Neural cell (in vitro differentiated cells): ENCODE results near the gene HSF5. TPM values are rescaled to one million over a fixed set of nuclear protein-coding genes. Genes with fewer than 3 reads are reported as not detected.

Experiments used
- H2AFZ ChIP-seq: fragments of 200-600, 300-800 bp; sonication (generic), shearing (Covaris generic); 2 replicates; pipeline ENCODE4 v1.6.0; 2014; ENCODE audit warnings: low read depth, mild to moderate bottlenecking, antibody characterized with exemption, low read length, moderate library complexity
- H3F3A ChIP-seq: fragments of 200-600 bp; shearing (Covaris generic); 2 replicates; pipeline ENCODE4 v1.6.1; 2016; ENCODE audit warnings: mild to moderate bottlenecking, moderate library complexity, mixed read lengths, antibody characterized with exemption, low read length; ENCODE audit not compliant: insufficient read depth, poor library complexity, severe bottlenecking
- H3K27ac ChIP-seq: fragments of 200-600, 300-800 bp; sonication (generic), shearing (Covaris generic); 2 replicates; pipeline ENCODE4 v1.5.1; 2014; ENCODE audit warnings: mild to moderate bottlenecking, low read length, moderate library complexity
- H3K27me3 ChIP-seq: fragments of 300-800, 200-600 bp; sonication (generic), shearing (Covaris generic); 2 replicates; pipeline ENCODE4 v1.6.0; 2014; ENCODE audit warnings: mild to moderate bottlenecking, low read depth, low read length, moderate library complexity; ENCODE audit not compliant: insufficient read depth
- H3K36me3 ChIP-seq: fragments of 300-800, 200-600 bp; sonication (generic), shearing (Covaris generic); 2 replicates; pipeline ENCODE4 v1.5.1; 2014; ENCODE audit warnings: mild to moderate bottlenecking, antibody characterized with exemption, low read length, moderate library complexity; ENCODE audit not compliant: insufficient read depth
- H3K4me2 ChIP-seq: fragments of 300-800, 200-600 bp; sonication (generic), shearing (Covaris generic); 2 replicates; pipeline ENCODE4 v1.6.0; 2014; ENCODE audit warnings: mild to moderate bottlenecking, low read length
- H3K4me3 ChIP-seq: fragments of 300-800, 200-600 bp; sonication (generic), shearing (Covaris generic); 2 replicates; pipeline ENCODE4 v1.5.1; 2014; ENCODE audit warnings: mild to moderate bottlenecking, low read length, moderate library complexity
- H3K79me2 ChIP-seq: fragments of 200-600 bp; shearing (Covaris generic); replicated peaks from 2 replicates; pipeline ENCODE4 v1.6.0; 2014; ENCODE audit warnings: mild to moderate bottlenecking, low read length, moderate library complexity; ENCODE audit not compliant: insufficient read depth
- H3K9ac ChIP-seq: fragments of 300-800, 200-600 bp; sonication (generic), shearing (Covaris generic); 2 replicates; pipeline ENCODE4 v1.6.1; 2016; ENCODE audit warnings: mild to moderate bottlenecking, low read length, mixed read lengths
- H3K9me2 ChIP-seq: fragments of 200-600 bp; shearing (Covaris generic); 2 replicates; pipeline ENCODE4 v1.6.1; 2016; ENCODE audit warnings: mild to moderate bottlenecking, low read length, mixed read lengths; ENCODE audit not compliant: insufficient read depth
- H3K9me3 ChIP-seq: fragments of 200-600, 300-800 bp; sonication (generic), shearing (Covaris generic); 2 replicates; pipeline ENCODE4 v1.6.1; 2016; ENCODE audit warnings: mild to moderate bottlenecking, mixed run types, low read length, moderate library complexity, mixed read lengths
- H4K20me1 ChIP-seq: fragments of 200-600 bp; shearing (Covaris generic); 2 replicates; pipeline ENCODE4 v1.6.1; 2016; ENCODE audit warnings: mild to moderate bottlenecking, mixed run types; ENCODE audit not compliant: insufficient read depth
- EP300 ChIP-seq: fragments of 450-650 bp; conservative IDR thresholded peaks from 2 replicates; pipeline ENCODE4 v1.6.1; 2014; ENCODE audit warnings: antibody characterized with exemption, mild to moderate bottlenecking, moderate library complexity; ENCODE audit not compliant: poor library complexity, severe bottlenecking
- EZH2 ChIP-seq: fragments of 200-600, 300-800 bp; shearing (Covaris generic), sonication (generic); IDR thresholded peaks from 2 replicates; pipeline ENCODE4 v1.6.1; 2014; ENCODE audit warnings: antibody characterized with exemption, low read length, borderline replicate concordance, mild to moderate bottlenecking; ENCODE audit not compliant: insufficient read depth, poor library complexity, severe bottlenecking
- MXI1 ChIP-seq: fragments of 450-650 bp; conservative IDR thresholded peaks from 2 replicates; pipeline ENCODE4 v1.6.1; 2014; ENCODE audit warnings: antibody characterized with exemption, mild to moderate bottlenecking; ENCODE audit not compliant: poor library complexity, severe bottlenecking
- POLR2AphosphoS5 ChIP-seq: IDR thresholded peaks from 2 replicates; pipeline ENCODE4 v1.6.1; 2012
- RAD21 ChIP-seq: fragments of 450-650 bp; conservative IDR thresholded peaks from 2 replicates; pipeline ENCODE4 v1.6.1; 2014; ENCODE audit warnings: antibody characterized with exemption, mild to moderate bottlenecking, moderate library complexity
- SMC3 ChIP-seq: fragments of 450-650 bp; conservative IDR thresholded peaks from 2 replicates; pipeline ENCODE4 v1.6.1; 2014; ENCODE audit warnings: antibody characterized with exemption, mild to moderate bottlenecking, moderate library complexity; ENCODE audit not compliant: poor library complexity
- TAF1 ChIP-seq: IDR thresholded peaks from 2 replicates; pipeline ENCODE4 v1.6.1; 2012; ENCODE audit warnings: low read depth
- polyA plus RNA-seq: library from polyadenylated mRNA; depleted of rRNA; stranded (reverse); fragments of >200 nt; gene quantifications from 2 replicates; pipeline ENCODE4 v1.2.3, GENCODE V29; 2014
- TF ChIP-seq, protein P1 (sequence below): IDR thresholded peaks from 2 replicates; pipeline ENCODE4 v1.6.1; 2012; ENCODE audit warnings: borderline replicate concordance
- TF ChIP-seq, protein P2 (sequence below): fragments of 450-650 bp; IDR thresholded peaks from 2 replicates; pipeline ENCODE4 v1.5.1; 2014; ENCODE audit warnings: antibody characterized with exemption, mild to moderate bottlenecking, moderate library complexity; ENCODE audit not compliant: poor library complexity, severe bottlenecking

HSF5 gene
- polyA plus RNA-seq, 1 donor from 2014 or later, result 0.21 TPM

DNA sequence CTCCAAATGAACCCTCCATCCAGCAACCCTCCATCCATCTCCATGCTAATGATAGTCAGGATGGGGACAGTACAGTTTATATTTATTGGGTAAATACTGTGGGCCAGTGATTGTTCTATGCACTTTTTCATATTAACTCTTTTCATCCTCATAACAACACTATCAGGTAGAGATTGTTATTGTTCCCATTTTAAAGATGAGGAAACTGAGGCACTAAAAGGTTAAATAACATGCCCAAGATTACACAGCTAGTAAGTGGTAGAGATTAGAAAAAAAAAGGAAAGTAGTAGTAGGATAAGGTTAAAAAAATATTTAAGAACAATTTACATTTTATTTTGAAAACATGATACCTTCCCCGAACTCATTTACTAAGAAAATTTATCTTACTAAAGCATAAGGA lies 114.3 kb downstream of the HSF5 start:
- TF ChIP-seq, protein P1, sequence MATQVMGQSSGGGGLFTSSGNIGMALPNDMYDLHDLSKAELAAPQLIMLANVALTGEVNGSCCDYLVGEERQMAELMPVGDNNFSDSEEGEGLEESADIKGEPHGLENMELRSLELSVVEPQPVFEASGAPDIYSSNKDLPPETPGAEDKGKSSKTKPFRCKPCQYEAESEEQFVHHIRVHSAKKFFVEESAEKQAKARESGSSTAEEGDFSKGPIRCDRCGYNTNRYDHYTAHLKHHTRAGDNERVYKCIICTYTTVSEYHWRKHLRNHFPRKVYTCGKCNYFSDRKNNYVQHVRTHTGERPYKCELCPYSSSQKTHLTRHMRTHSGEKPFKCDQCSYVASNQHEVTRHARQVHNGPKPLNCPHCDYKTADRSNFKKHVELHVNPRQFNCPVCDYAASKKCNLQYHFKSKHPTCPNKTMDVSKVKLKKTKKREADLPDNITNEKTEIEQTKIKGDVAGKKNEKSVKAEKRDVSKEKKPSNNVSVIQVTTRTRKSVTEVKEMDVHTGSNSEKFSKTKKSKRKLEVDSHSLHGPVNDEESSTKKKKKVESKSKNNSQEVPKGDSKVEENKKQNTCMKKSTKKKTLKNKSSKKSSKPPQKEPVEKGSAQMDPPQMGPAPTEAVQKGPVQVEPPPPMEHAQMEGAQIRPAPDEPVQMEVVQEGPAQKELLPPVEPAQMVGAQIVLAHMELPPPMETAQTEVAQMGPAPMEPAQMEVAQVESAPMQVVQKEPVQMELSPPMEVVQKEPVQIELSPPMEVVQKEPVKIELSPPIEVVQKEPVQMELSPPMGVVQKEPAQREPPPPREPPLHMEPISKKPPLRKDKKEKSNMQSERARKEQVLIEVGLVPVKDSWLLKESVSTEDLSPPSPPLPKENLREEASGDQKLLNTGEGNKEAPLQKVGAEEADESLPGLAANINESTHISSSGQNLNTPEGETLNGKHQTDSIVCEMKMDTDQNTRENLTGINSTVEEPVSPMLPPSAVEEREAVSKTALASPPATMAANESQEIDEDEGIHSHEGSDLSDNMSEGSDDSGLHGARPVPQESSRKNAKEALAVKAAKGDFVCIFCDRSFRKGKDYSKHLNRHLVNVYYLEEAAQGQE, result no peak
- TF ChIP-seq POLR2AphosphoS5 (no peak), SMC3 (no peak)
- H3K9ac ChIP-seq, result no peak overlapping the region
- H2AFZ ChIP-seq, result no peak overlapping the region
- no peaks in the 10 kb centered on the region for H3K9me2 ChIP-seq
- no peaks in the 10 kb centered on the region for H3K9me3 ChIP-seq
- no peak overlapping the region for H3K4me2 ChIP-seq
- no peaks in the 10 kb centered on the region for H3F3A ChIP-seq
- no peaks in the 10 kb centered on the region for H4K20me1 ChIP-seq
- no peak overlapping the region for H3K4me3 ChIP-seq
- no peak overlapping the region for H3K27ac ChIP-seq
- no peaks in the 10 kb centered on the region for H3K79me2 ChIP-seq
- no peaks in the 10 kb centered on the region for H3K36me3 ChIP-seq
- H3K27me3 ChIP-seq, result no peaks in the 10 kb centered on the region

DNA sequence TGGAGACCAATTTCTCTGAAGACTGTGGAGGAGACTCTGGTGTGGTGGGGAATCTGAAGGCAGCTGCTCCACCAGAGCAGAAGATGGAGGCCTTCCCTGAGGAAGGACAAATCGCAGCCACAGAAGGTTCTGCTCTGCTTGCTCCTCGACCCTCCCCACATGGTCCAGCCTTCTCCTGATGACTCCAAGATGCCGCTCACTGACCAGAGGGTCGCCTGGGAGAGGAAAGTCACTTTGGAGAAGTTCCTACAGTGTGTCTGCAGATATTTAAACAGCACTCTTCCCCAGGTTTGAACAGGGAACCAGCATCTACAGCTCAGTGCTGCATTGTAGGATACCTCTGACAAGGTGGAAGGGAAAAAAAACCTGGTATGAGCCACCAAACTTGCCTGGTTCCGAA lies 115.2 kb downstream of the HSF5 start:
- no peaks in the 10 kb centered on the region for H3K27me3 ChIP-seq
- H2AFZ ChIP-seq, result no peak overlapping the region
- H3F3A ChIP-seq, result no peaks in the 10 kb centered on the region
- H4K20me1 ChIP-seq, result no peaks in the 10 kb centered on the region
- H3K4me2 ChIP-seq, result no peak overlapping the region
- H3K9ac ChIP-seq, result no peak overlapping the region
- no peaks in the 10 kb centered on the region for H3K9me2 ChIP-seq
- H3K79me2 ChIP-seq, result no peaks in the 10 kb centered on the region
- TF ChIP-seq EP300 (no peak), TAF1 (no peak), RAD21 (no peak), SMC3 (no peak), MXI1 (no peak), POLR2AphosphoS5 (no peak), EZH2 (no peak)
- TF ChIP-seq, protein P2, sequence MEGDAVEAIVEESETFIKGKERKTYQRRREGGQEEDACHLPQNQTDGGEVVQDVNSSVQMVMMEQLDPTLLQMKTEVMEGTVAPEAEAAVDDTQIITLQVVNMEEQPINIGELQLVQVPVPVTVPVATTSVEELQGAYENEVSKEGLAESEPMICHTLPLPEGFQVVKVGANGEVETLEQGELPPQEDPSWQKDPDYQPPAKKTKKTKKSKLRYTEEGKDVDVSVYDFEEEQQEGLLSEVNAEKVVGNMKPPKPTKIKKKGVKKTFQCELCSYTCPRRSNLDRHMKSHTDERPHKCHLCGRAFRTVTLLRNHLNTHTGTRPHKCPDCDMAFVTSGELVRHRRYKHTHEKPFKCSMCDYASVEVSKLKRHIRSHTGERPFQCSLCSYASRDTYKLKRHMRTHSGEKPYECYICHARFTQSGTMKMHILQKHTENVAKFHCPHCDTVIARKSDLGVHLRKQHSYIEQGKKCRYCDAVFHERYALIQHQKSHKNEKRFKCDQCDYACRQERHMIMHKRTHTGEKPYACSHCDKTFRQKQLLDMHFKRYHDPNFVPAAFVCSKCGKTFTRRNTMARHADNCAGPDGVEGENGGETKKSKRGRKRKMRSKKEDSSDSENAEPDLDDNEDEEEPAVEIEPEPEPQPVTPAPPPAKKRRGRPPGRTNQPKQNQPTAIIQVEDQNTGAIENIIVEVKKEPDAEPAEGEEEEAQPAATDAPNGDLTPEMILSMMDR, result no peak
- TF ChIP-seq, protein P1, result no peak
- no peak overlapping the region for H3K4me3 ChIP-seq
- H3K36me3 ChIP-seq, result no peaks in the 10 kb centered on the region
- H3K9me3 ChIP-seq, result no peaks in the 10 kb centered on the region
- no peak overlapping the region for H3K27ac ChIP-seq
